HepG2 (cell line): ENCODE results near the gene PKM. TPM values are rescaled to one million over a fixed set of nuclear protein-coding genes. Genes with fewer than 3 reads are reported as not detected.

ENCODE experiments used
- CBX1 ChIP-seq: IDR thresholded peaks from one replicate; pipeline ENCODE4 v1.6.1; 2016; ENCODE audit warnings: antibody characterized with exemption, low read depth
- IRF2 ChIP-seq: IDR thresholded peaks from 2 replicates; pipeline ENCODE4 v1.6.1; 2018; ENCODE audit warnings: missing genetic modification reagents, missing compliant biosample characterization
- KMT2B ChIP-seq: IDR thresholded peaks from 2 replicates; pipeline ENCODE4 v1.6.1; 2016; ENCODE audit warnings: missing genetic modification reagents, missing compliant biosample characterization
- MTA3 ChIP-seq: sonication (generic); formaldehyde crosslinking; IDR thresholded peaks from 2 replicates; pipeline ENCODE4 v1.4.0; 2020; ENCODE audit warnings: missing genetic modification reagents
- NFE2 ChIP-seq: sonication (generic); formaldehyde crosslinking; IDR thresholded peaks from 2 replicates; pipeline ENCODE4 v1.4.0; 2020; ENCODE audit warnings: missing genetic modification reagents
- RARA ChIP-seq: IDR thresholded peaks from 2 replicates; pipeline ENCODE4 v1.6.1; 2016; ENCODE audit warnings: missing genetic modification reagents, missing compliant biosample characterization
- TOE1 ChIP-seq: sonication (generic); formaldehyde crosslinking; IDR thresholded peaks from 2 replicates; pipeline ENCODE4 v1.4.0; 2020; ENCODE audit warnings: mild to moderate bottlenecking, missing genetic modification reagents
- YY1 ChIP-seq: IDR thresholded peaks from 2 replicates; pipeline ENCODE4 v1.6.1; 2011; ENCODE audit warnings: low read length, low read depth, moderate library complexity, mild to moderate bottlenecking; ENCODE audit not compliant: insufficient read depth, insufficient replicate concordance
- ZBTB8A ChIP-seq: sonication (generic); formaldehyde crosslinking; IDR thresholded peaks from 2 replicates; pipeline ENCODE4 v1.4.0; 2020; ENCODE audit warnings: mild to moderate bottlenecking, low read depth, missing genetic modification reagents, borderline replicate concordance
- ZNF143 ChIP-seq: sonication (generic); formaldehyde crosslinking; IDR thresholded peaks from 2 replicates; pipeline ENCODE4 v1.4.0; 2020; ENCODE audit warnings: missing genetic modification reagents
- ZNF326 ChIP-seq: sonication (generic); formaldehyde crosslinking; IDR thresholded peaks from 2 replicates; pipeline ENCODE4 v1.4.0; 2020; ENCODE audit warnings: missing genetic modification reagents, borderline replicate concordance
- ZNF513 ChIP-seq: sonication (generic); formaldehyde crosslinking; conservative IDR thresholded peaks from 2 replicates; pipeline ENCODE4 v1.5.0; 2020; ENCODE audit warnings: missing genetic modification reagents
- ZSCAN5A ChIP-seq: sonication (generic); formaldehyde crosslinking; IDR thresholded peaks from 2 replicates; pipeline ENCODE4 v1.8.0; 2022; ENCODE audit warnings: mild to moderate bottlenecking, missing genetic modification reagents, borderline replicate concordance
- polyA plus RNA-seq, 8 experiments: library from polyadenylated mRNA; depleted of rRNA in 3 of 8; stranded (reverse) in 7 of 8; unstranded in 1 of 8; fragments of >200 nt; fragmentation: Illumina TruSeq in 4 of 8; extraction: Trizol in 4 of 8; gene quantifications; 2 replicates each; pipeline versions ENCODE4 v1.2.1 to v1.2.3, GENCODE V29; 2011 to 2016; ENCODE audit warnings: low read depth in 4 of 8, missing spikeins in 1 of 8, mixed read lengths in 1 of 8; ENCODE audit not compliant: insufficient read depth in 1 of 8
- total RNA-seq, 5 experiments: library from RNA; depleted of rRNA; stranded (reverse); fragments of >200 nt; fragmentation: Illumina TruSeq; extraction: Trizol; gene quantifications; 2 replicates each; pipeline ENCODE4 v1.2.3, GENCODE V29; 2016; ENCODE audit warnings: low read depth in 1 of 5
- TF ChIP-seq, protein P1 (sequence below), 2 experiments: sonication (generic) in 1 of 2; formaldehyde crosslinking in 1 of 2; IDR thresholded peaks; 2 replicates each; pipeline versions ENCODE4 v1.4.0 to v1.6.1; 2018 to 2020; ENCODE audit warnings: missing genetic modification reagents in 2 of 2, borderline replicate concordance in 1 of 2, low read depth in 1 of 2, mild to moderate bottlenecking in 1 of 2, missing biosample characterization in 1 of 2
- TF ChIP-seq, protein P2 (sequence below): sonication (generic); formaldehyde crosslinking; IDR thresholded peaks from 2 replicates; pipeline ENCODE4 v1.9.0; 2021; ENCODE audit warnings: mild to moderate bottlenecking, missing genetic modification reagents

Gene PKM
- total and polyA plus RNA-seq, 2 of the 13 experiments (the other 11 are each of a cell fraction or from before 2014, with no cell fraction given): 488 to 780 TPM

DNA sequence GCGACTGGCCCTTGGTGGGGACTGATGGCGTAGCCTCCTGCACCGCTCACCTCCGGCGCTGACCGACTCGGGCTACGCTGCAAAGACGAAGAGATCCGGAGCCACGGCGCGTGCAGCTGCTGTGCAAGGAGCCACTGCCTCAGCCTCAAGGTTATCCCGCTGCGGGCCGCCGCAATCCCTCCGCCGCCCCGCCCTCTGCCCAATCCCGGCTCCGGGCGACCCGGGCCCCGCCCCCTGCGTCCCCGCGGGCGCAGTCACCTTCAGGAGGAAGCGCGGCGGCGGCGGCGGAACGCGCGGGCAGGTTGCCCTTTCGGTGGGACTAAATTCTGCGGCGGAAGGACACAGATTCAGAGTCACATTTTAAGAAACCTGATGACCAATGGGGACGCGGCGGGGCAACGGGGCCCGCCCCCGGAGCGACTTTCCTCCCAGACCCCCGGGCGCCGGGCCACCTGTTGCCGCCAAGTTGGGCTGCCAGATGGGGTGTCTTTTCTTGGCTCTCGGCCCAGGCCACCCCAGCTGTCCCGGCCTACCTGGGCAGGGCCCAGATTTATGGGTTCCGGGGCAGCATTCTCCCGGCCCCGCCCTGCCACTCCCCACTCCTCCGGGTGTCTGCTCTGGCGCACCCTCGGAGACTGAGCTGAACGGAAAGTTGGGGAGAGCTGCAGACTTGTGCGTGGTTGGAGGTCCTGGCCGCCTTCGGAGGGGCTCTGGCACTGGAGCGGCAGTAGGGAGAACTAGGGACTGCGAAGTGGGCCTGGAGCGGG lies at the start of gene PKM (continued):
- TF ChIP-seq, protein P1, sequence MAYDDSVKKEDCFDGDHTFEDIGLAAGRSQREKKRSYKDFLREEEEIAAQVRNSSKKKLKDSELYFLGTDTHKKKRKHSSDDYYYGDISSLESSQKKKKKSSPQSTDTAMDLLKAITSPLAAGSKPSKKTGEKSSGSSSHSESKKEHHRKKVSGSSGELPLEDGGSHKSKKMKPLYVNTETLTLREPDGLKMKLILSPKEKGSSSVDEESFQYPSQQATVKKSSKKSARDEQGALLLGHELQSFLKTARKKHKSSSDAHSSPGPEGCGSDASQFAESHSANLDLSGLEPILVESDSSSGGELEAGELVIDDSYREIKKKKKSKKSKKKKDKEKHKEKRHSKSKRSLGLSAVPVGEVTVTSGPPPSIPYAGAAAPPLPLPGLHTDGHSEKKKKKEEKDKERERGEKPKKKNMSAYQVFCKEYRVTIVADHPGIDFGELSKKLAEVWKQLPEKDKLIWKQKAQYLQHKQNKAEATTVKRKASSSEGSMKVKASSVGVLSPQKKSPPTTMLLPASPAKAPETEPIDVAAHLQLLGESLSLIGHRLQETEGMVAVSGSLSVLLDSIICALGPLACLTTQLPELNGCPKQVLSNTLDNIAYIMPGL (CRISPR knock-in tag; IDR thresholded peaks at IDR 0.05; ENCODE audit: borderline replicate concordance in 1 of 2, low read depth in 1 of 2): peak; percentile 72 to 91
- TF ChIP-seq NFE2 (CRISPR knock-in tag) (no peak), KMT2B (CRISPR knock-in tag) (no peak), ZSCAN5A (0 out of 2 replicates have a peak, but pooled peaks have one; percentile 21), TOE1 (no peak), MTA3 (CRISPR knock-in tag) (no peak), YY1 (peak; percentile 76), RARA (CRISPR knock-in tag) (peak; percentile 48), IRF2 (CRISPR knock-in tag) (0 out of 2 replicates have a peak, but pooled peaks have one; percentile 49), CBX1 (peak; percentile 97), ZNF326 (no peak), ZNF143 (CRISPR knock-in tag) (no peak; the same call in 1 of the 2 replicates), ZNF513 (CRISPR knock-in tag) (no peak), ZBTB8A (CRISPR knock-in tag) (peak; percentile 55; the same call in 1 of the 2 replicates)
- TF ChIP-seq, protein P2, sequence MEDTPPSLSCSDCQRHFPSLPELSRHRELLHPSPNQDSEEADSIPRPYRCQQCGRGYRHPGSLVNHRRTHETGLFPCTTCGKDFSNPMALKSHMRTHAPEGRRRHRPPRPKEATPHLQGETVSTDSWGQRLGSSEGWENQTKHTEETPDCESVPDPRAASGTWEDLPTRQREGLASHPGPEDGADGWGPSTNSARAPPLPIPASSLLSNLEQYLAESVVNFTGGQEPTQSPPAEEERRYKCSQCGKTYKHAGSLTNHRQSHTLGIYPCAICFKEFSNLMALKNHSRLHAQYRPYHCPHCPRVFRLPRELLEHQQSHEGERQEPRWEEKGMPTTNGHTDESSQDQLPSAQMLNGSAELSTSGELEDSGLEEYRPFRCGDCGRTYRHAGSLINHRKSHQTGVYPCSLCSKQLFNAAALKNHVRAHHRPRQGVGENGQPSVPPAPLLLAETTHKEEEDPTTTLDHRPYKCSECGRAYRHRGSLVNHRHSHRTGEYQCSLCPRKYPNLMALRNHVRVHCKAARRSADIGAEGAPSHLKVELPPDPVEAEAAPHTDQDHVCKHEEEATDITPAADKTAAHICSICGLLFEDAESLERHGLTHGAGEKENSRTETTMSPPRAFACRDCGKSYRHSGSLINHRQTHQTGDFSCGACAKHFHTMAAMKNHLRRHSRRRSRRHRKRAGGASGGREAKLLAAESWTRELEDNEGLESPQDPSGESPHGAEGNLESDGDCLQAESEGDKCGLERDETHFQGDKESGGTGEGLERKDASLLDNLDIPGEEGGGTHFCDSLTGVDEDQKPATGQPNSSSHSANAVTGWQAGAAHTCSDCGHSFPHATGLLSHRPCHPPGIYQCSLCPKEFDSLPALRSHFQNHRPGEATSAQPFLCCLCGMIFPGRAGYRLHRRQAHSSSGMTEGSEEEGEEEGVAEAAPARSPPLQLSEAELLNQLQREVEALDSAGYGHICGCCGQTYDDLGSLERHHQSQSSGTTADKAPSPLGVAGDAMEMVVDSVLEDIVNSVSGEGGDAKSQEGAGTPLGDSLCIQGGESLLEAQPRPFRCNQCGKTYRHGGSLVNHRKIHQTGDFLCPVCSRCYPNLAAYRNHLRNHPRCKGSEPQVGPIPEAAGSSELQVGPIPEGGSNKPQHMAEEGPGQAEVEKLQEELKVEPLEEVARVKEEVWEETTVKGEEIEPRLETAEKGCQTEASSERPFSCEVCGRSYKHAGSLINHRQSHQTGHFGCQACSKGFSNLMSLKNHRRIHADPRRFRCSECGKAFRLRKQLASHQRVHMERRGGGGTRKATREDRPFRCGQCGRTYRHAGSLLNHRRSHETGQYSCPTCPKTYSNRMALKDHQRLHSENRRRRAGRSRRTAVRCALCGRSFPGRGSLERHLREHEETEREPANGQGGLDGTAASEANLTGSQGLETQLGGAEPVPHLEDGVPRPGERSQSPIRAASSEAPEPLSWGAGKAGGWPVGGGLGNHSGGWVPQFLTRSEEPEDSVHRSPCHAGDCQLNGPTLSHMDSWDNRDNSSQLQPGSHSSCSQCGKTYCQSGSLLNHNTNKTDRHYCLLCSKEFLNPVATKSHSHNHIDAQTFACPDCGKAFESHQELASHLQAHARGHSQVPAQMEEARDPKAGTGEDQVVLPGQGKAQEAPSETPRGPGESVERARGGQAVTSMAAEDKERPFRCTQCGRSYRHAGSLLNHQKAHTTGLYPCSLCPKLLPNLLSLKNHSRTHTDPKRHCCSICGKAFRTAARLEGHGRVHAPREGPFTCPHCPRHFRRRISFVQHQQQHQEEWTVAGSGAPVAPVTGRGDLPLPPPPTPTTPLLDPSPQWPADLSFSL (CRISPR knock-in tag): no peak
